GM12878 (cell line): ENCODE measurements around the gene DCK. TPM values are rescaled to one million over a fixed set of nuclear protein-coding genes. Genes with fewer than 3 reads are reported as not detected.
"Not testable (repeated sequence)": the region's sequence is repeated elsewhere in the genome, so short reads cannot be mapped to it uniquely, and the experiment has no call there.

Experiments
- ATAC-seq: fragments of 200-7000 bp; cut with Tn5 transposase; 3 replicates; pipeline ENCODE4 v1.9.1; 2020; ENCODE audit warnings: mild to moderate bottlenecking, moderate library complexity
- BruUV-seq: library from RNA; stranded (reverse); fragments of 400-500 nt; replicated peaks from 2 replicates; lab custom pipeline; 2021; lab: Mats Ljungman, UMichigan
- CTCF ChIA-PET: fragments of 300-600 bp; sonication (Branson Sonifier 250); formaldehyde crosslinking; extraction: SDS; loops from one replicate; lab custom pipeline; 2021; ENCODE audit warnings: inconsistent platforms; lab: Yijun Ruan, JAX
- POLR2A ChIA-PET: fragments of 350-600 bp; formaldehyde crosslinking; extraction: SDS; loops from one replicate; lab custom pipeline; 2021; ENCODE audit warnings: inconsistent platforms; lab: Charles Lee
- RAD21 ChIA-PET: fragments of 300-600 bp; sonication (Branson Sonifier 250); formaldehyde crosslinking; loops from one replicate; lab custom pipeline; 2023; ENCODE audit warnings: antibody characterized with exemption; ENCODE audit not compliant: unreplicated experiment; lab: Charles Lee
- SMC1A ChIA-PET: fragments of 300-600 bp; sonication (Branson Sonifier 250); formaldehyde crosslinking; loops from one replicate; lab custom pipeline; 2023; ENCODE audit not compliant: unreplicated experiment, uncharacterized antibody; lab: Charles Lee
- DNase-seq: peaks from one replicate; pipeline ENCODE4 v3.0.0-alpha.2; 2011; ENCODE audit warnings: low read depth, low spot score
- FAIRE-seq: peaks from 3 replicates; lab custom pipeline; 2011; peaks lifted over from hg19 to GRCh38; lab: Jason Lieb, UNC
- H2AFZ ChIP-seq: 2 replicates; pipeline ENCODE4 v1.6.0; 2011; ENCODE audit warnings: low read depth, low read length, control low read depth; ENCODE audit not compliant: control insufficient read depth
- H3K27ac ChIP-seq: 2 replicates; pipeline ENCODE4 v1.5.1; 2011; ENCODE audit warnings: control low read depth; ENCODE audit not compliant: control insufficient read depth, insufficient read depth
- H3K27me3 ChIP-seq, 2 experiments: replicated peaks in 1 of 2; 2 replicates each; pipeline versions ENCODE4 v1.6.0 to v1.6.1; 2011; ENCODE audit warnings: low read length in 1 of 2; ENCODE audit not compliant: control insufficient read depth in 2 of 2, insufficient read depth in 2 of 2
- H3K36me3 ChIP-seq, 2 experiments: 2 replicates each; pipeline ENCODE4 v1.5.1; 2011; ENCODE audit warnings: low read length in 1 of 2; ENCODE audit not compliant: control insufficient read depth in 2 of 2, insufficient read depth in 2 of 2
- H3K4me1 ChIP-seq: 2 replicates; pipeline ENCODE4 v1.6.1; 2011; ENCODE audit warnings: mild to moderate bottlenecking, low read length, moderate library complexity, mixed read lengths; ENCODE audit not compliant: control insufficient read depth, insufficient read depth
- H3K4me2 ChIP-seq: 2 replicates; pipeline ENCODE4 v1.6.0; 2011; ENCODE audit warnings: control low read depth; ENCODE audit not compliant: control insufficient read depth, insufficient read depth
- H3K4me3 ChIP-seq: fragments of 200-600 bp; sonication (generic); 2 replicates; pipeline ENCODE4 v1.5.1; 2016
- H3K79me2 ChIP-seq: 2 replicates; pipeline ENCODE4 v1.6.0; 2011; ENCODE audit warnings: low read length; ENCODE audit not compliant: control insufficient read depth, insufficient read depth
- H3K9ac ChIP-seq: 2 replicates; pipeline ENCODE4 v1.8.0; 2011; ENCODE audit warnings: low read length, control low read depth, mixed read lengths; ENCODE audit not compliant: control insufficient read depth, insufficient read depth
- H3K9me3 ChIP-seq: replicated peaks from 3 replicates; pipeline ENCODE4 v1.5.1; 2011; ENCODE audit warnings: mild to moderate bottlenecking, low read length; ENCODE audit not compliant: control insufficient read depth, insufficient read depth
- H4K20me1 ChIP-seq: 2 replicates; pipeline ENCODE4 v1.6.0; 2011; ENCODE audit not compliant: control insufficient read depth, insufficient read depth
- BACH1 ChIP-seq: fragments of 450-650 bp; IDR thresholded peaks from 2 replicates; pipeline ENCODE4 v1.6.1; 2017; ENCODE audit warnings: mild to moderate bottlenecking, borderline replicate concordance
- BHLHE40 ChIP-seq, 2 experiments: fragments of 450-650 bp in 1 of 2; IDR thresholded peaks; 2 replicates each; pipeline ENCODE4 v1.6.1; 2011 to 2017; ENCODE audit warnings: low read depth in 2 of 2, borderline replicate concordance in 1 of 2, improper control_type of control experiment in 1 of 2, low read length in 1 of 2, mild to moderate bottlenecking in 1 of 2
- KAT2A ChIP-seq: conservative IDR thresholded peaks from 2 replicates; pipeline ENCODE4 v1.6.1; 2011; ENCODE audit warnings: low read depth, low read length; ENCODE audit not compliant: control insufficient read depth
- PAX8 ChIP-seq: fragments of 450-650 bp; IDR thresholded peaks from 2 replicates; pipeline ENCODE4 v1.6.1; 2017; ENCODE audit warnings: mild to moderate bottlenecking, moderate library complexity
- REST ChIP-seq: IDR thresholded peaks from 2 replicates; pipeline ENCODE4 v1.6.1; 2012; ENCODE audit warnings: mild to moderate bottlenecking, low read depth, low read length
- ZBED1 ChIP-seq: IDR thresholded peaks from 2 replicates; pipeline ENCODE4 v1.6.1; 2016; ENCODE audit warnings: borderline replicate concordance
- WGBS: methylation state at CpG from one replicate; pipeline ENCODE4 v1.1.6; 2016; ENCODE audit warnings: low lambda C conversion rate; ENCODE audit not compliant: insufficient replicate concordance, insufficient coverage; ENCODE audit errors: missing lambda C conversion rate; 5-methylcytosine and 5-hydroxymethylcytosine counted together
- in situ Hi-C: fragments of 300-500 bp; cut with MboI; formaldehyde crosslinking; loops from 9 replicates; pipeline ENCODE4 v1.14.3; 2018; ENCODE audit warnings: mixed read lengths
- intact Hi-C: fragments of 100-400 bp; cut with micrococcal nuclease; formaldehyde crosslinking; loops from one replicate; pipeline ENCODE4 v1.14.2; 2022; ENCODE audit not compliant: unreplicated experiment
- polyA plus RNA-seq, 11 experiments: library from polyadenylated mRNA; depleted of rRNA in 4 of 11; unstranded in 6 of 11; stranded (reverse) in 5 of 11; fragments of >200 nt; fragmentation: Nextera tagmentation in 4 of 11; fragmentation: Illumina TruSeq in 1 of 11; extraction: Ambion mirVana in 4 of 11; extraction: Trizol in 1 of 11; gene quantifications; 1 replicate in 1 of 11; 2 replicates in 10 of 11; pipeline versions ENCODE4 v1.2.1 to v1.2.3, GENCODE V29; 2011 to 2016; ENCODE audit warnings: inconsistent platforms in 2 of 11, missing spikeins in 2 of 11, low read depth in 1 of 11
- total RNA-seq, 4 experiments: library from RNA; depleted of rRNA in 3 of 4; stranded (reverse); fragments of >200 nt in 3 of 4; fragmentation: Illumina TruSeq in 1 of 4; extraction: Trizol in 1 of 4; gene quantifications; 2 replicates each; pipeline versions ENCODE4 v1.2.1 to v1.2.3, GENCODE V29; 2013 to 2021

The DCK gene
- total and polyA plus RNA-seq, 10 of the 15 experiments (the other 5 are each of a cell fraction or from before 2014, with no cell fraction given): 20.0 to 69.4 (median 26.2) TPM

- no peak for TF ChIP-seq BHLHE40 (IDR thresholded peaks at IDR 0.05; ENCODE audit: borderline replicate concordance in 1 of 2, low read depth in 2 of 2, low read length in 1 of 2)
- no peak for TF ChIP-seq ZBED1
- no peak for TF ChIP-seq REST
- no peak for TF ChIP-seq PAX8
- no peak for TF ChIP-seq BACH1
- no peak for TF ChIP-seq KAT2A
These were observed 18.0 kb downstream of the DCK start (continued) for GRCh38 chr4:71011451-71011850.

- FAIRE-seq, BruUV-seq, H3K4me1 ChIP-seq, CTCF ChIA-PET, POLR2A ChIA-PET, H3K9me3 ChIP-seq, DNase-seq, SMC1A ChIA-PET, H3K4me2 ChIP-seq, H3K27ac ChIP-seq, H3K36me3 ChIP-seq, H3K79me2 ChIP-seq, H3K27me3 ChIP-seq, ATAC-seq, H2AFZ ChIP-seq, in situ Hi-C loops, RAD21 ChIA-PET, H3K9ac ChIP-seq, H4K20me1 ChIP-seq, H3K4me3 ChIP-seq, intact Hi-C loops: not testable (repeated sequence)
- 90% methylated on average over 2 of the region's 2 CpGs for WGBS
These were observed 23.9 kb downstream of the DCK start for GRCh38 chr4:71017391-71017790.
